Measurements from ENCODE around the gene RIC1. TPM values are rescaled to one million over a fixed set of nuclear protein-coding genes. Genes with fewer than 3 reads are reported as not detected.

The RIC1 gene
- total and polyA plus RNA-seq, 9 of the 15 experiments (the other 6 are each of a cell fraction or from before 2014, with no cell fraction given) = 3.2 to 25.8 (median 15.0) TPM

DNA sequence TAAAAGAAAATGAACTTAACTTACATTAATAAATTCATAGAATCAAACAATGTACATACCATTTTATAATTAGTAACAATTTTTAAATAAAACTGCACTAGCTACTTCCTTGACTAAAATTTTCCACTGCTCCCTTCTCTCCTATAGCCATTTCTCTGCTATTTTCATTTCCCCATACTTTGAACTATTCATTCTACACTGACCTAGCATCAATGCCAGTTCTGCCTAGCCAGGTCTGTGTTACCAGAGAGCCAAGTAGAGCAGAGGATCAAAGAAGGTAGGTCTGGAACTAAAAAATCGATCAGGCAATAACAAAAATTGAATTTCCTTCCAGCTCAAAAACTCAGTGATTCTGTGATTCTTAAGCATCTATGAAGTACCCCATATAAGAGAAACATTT is 119.5 kb downstream of the RIC1 start:
- no peak for ATAC-seq
- no TSS peak for BruUV-seq (replicated peaks)
- no peaks in the 10 kb centered on the region for H3K27me3 ChIP-seq (ENCODE audit: control insufficient read depth in 2 of 2, insufficient read depth in 2 of 2, low read length in 2 of 2)
- 69% methylated on average over 1 of the region's 1 CpG for WGBS (ENCODE audit: insufficient coverage, low coverage, missing lambda C conversion rate)
- H3K4me3 ChIP-seq = no peak overlapping the region
- H2AFZ ChIP-seq (ENCODE audit: low read depth, low read length) = no peak overlapping the region
- H3K9ac ChIP-seq (ENCODE audit: insufficient read depth in 1 of 2, low read depth in 2 of 2, low read length in 2 of 2) = no peak overlapping the region
- intact Hi-C loops (cut with micrococcal nuclease) (no loop called here), in situ Hi-C loops (cut with MboI) (no loop called here)
- no peaks in the 10 kb centered on the region for H3K4me1 ChIP-seq (replicated peaks in 1 of 2; ENCODE audit: control insufficient read depth in 2 of 2, insufficient read depth in 2 of 2, low read length in 2 of 2)
- H3K79me2 ChIP-seq (ENCODE audit: control insufficient read depth, insufficient read depth, low read length) = no peaks in the 10 kb centered on the region
- H3K9me1 ChIP-seq (ENCODE audit: control insufficient read depth, insufficient read depth, low read length) = no peaks in the 10 kb centered on the region
- ChIA-PET CTCF (ENCODE audit: low intra/inter-chr PET ratio) (no interaction called here), POLR2A (interaction anchor here (0.6 to 0.9 kb wide), 2 partner anchors 16 to 111 kb away, joined by 3 read pairs; no protein-coding TSS in a partner anchor)
- H4K20me1 ChIP-seq (replicated peaks; ENCODE audit: control insufficient read depth, insufficient read depth, low read length) = no peaks in the 10 kb centered on the region
- no peaks in the 10 kb centered on the region for H3K9me3 ChIP-seq (replicated peaks; ENCODE audit: control insufficient read depth, insufficient read depth, low read depth, low read length)
- H3K27ac ChIP-seq (ENCODE audit: extremely low read depth, low read depth, low read length) = no peak overlapping the region
- no peak for DNase-seq (ENCODE audit: extremely low read depth in 1 of 4, low spot score in 3 of 4)
- peaks cover 45% of the 10 kb centered on the region; the same call in 2 of the 3 replicates for H3K36me3 ChIP-seq (ENCODE audit: control insufficient read depth, insufficient read depth, low read length)
- no peak overlapping the region for H3K4me2 ChIP-seq (ENCODE audit: insufficient read depth, low read length)
- TF ChIP-seq ZNF740 (CRISPR knock-in tag; IDR thresholded peaks at IDR 0.05) (no peak), ZNF740 (tag; IDR thresholded peaks at IDR 0.05) (no peak), ZNF197 (CRISPR knock-in tag; IDR thresholded peaks at IDR 0.05; ENCODE audit: low read depth) (no peak), JUNB (CRISPR knock-in tag; conservative IDR thresholded peaks at IDR 0.05) (no peak), KLF16 (IDR thresholded peaks at IDR 0.05) (no peak), MYNN (IDR thresholded peaks at IDR 0.05) (no peak), MYNN (CRISPR knock-in tag; IDR thresholded peaks at IDR 0.05) (no peak), ZNF124 (CRISPR knock-in tag; IDR thresholded peaks at IDR 0.05) (no peak), RFX7 (CRISPR knock-in tag; IDR thresholded peaks at IDR 0.05) (no peak), HDAC3 (IDR thresholded peaks at IDR 0.05; ENCODE audit: borderline replicate concordance, partially characterized antibody) (no peak), FOXK2 (conservative IDR thresholded peaks at IDR 0.05 in 1 of 2, IDR thresholded peaks at IDR 0.05 in 1 of 2; ENCODE audit: low read depth in 2 of 2) (no peak), ZNF589 (CRISPR knock-in tag; IDR thresholded peaks at IDR 0.05; ENCODE audit: low read depth) (no peak), POLR2B (IDR thresholded peaks at IDR 0.05; ENCODE audit: low read depth, partially characterized antibody) (no peak), ATF7 (IDR thresholded peaks at IDR 0.05) (no peak), PHB (CRISPR knock-in tag; IDR thresholded peaks at IDR 0.05) (no peak), MLLT1 (IDR thresholded peaks at IDR 0.05) (no peak), CCAR2 (IDR thresholded peaks at IDR 0.05; ENCODE audit: low read depth, low read length) (no peak), GTF2B (IDR thresholded peaks at IDR 0.05; ENCODE audit: extremely low read depth, insufficient read length) (no peak), NFIC (IDR thresholded peaks at IDR 0.05) (no peak), GABPA (tag; conservative IDR thresholded peaks at IDR 0.05; ENCODE audit: low read depth) (no peak)
- TF ChIP-seq, protein P1, sequence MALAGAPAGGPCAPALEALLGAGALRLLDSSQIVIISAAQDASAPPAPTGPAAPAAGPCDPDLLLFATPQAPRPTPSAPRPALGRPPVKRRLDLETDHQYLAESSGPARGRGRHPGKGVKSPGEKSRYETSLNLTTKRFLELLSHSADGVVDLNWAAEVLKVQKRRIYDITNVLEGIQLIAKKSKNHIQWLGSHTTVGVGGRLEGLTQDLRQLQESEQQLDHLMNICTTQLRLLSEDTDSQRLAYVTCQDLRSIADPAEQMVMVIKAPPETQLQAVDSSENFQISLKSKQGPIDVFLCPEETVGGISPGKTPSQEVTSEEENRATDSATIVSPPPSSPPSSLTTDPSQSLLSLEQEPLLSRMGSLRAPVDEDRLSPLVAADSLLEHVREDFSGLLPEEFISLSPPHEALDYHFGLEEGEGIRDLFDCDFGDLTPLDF (CRISPR knock-in tag; IDR thresholded peaks at IDR 0.05) = no peak
- FAIRE-seq = no peak
